ENCODE results near the gene NUDT16. TPM values are rescaled to one million over a fixed set of nuclear protein-coding genes. Genes with fewer than 3 reads are reported as not detected.

NUDT16 gene
- total and polyA plus RNA-seq, 2 of the 8 experiments (the other 6 are each of a cell fraction or from before 2014, with no cell fraction given): 8.5 to 19.1 TPM

DNA sequence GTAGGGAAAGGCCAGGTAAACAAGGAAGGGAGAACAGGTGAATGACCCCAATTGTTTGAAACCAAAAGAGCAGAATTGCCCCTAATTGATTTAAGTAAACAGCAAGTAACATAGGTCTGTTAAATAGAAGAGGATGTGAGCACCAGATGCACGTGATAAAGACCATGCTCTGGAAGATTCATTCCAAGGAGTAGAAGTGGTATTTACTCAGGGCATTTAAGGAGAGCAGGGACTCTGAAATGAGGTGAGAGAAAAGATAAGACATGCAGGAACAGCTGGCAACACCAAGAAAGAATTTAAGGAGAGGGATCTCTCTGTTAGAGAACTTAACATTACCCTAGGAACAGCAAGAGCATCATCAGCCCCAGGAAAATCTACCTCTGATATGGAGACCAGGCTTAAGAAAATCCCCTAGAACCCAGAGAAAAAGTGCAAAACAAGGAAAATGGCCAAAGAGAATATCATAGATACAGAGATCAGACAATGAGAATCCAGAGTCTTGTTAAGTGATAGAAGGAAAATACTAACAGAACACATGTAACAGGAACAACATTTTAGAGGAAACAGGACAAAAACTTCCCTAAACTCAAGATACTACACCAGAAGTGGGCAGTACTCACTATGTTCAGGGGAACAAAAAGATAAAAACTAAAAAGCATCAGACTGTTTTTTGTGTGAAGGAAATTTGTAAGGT lies 6.4 kb downstream of the NUDT16 start:
- Histone ChIP-seq H3K23ac (ENCODE audit: insufficient read length) (no peak overlapping the region), H2BK15ac (ENCODE audit: low read length) (no peak overlapping the region), H3K4ac (replicated peaks; ENCODE audit: insufficient read length, low read depth, low read length) (no peak overlapping the region), H3K27ac (ENCODE audit: low read depth, low read length) (no peak overlapping the region), H3K4me3 (ENCODE audit: extremely low read depth in 1 of 4, insufficient read depth in 2 of 4, low read depth in 3 of 4, low read length in 4 of 4) (no peak overlapping the region), H3K27me3 (replicated peaks in 1 of 4; ENCODE audit: control insufficient read depth in 3 of 4, extremely low read depth in 1 of 4, insufficient read depth in 3 of 4, low read length in 3 of 4) (no peaks in the 10 kb centered on the region), H2BK120ac (replicated peaks; ENCODE audit: low read depth, low read length) (no peak overlapping the region), H2BK20ac (ENCODE audit: low read length) (no peak overlapping the region), H3K79me1 (ENCODE audit: low read depth, low read length) (no peaks in the 10 kb centered on the region), H3K23me2 (ENCODE audit: low read depth, low read length) (no peaks in the 10 kb centered on the region), H3K18ac (ENCODE audit: extremely low read depth, low read length) (no peak overlapping the region), H3K4me2 (ENCODE audit: insufficient read depth in 1 of 2, low read depth in 2 of 2, low read length in 2 of 2) (no peak overlapping the region), H3K79me2 (ENCODE audit: control insufficient read depth in 1 of 2, insufficient read depth in 2 of 2, low read length in 2 of 2) (peaks cover 0 to under 1% of the 10 kb centered on the region in 2 experiments; a peak in 2 of 4 replicates), H4K20me1 (replicated peaks in 1 of 2; ENCODE audit: control insufficient read depth in 1 of 2, insufficient read depth in 2 of 2, low read length in 2 of 2) (peaks cover 0 to 2% of the 10 kb centered on the region in 2 experiments), H3K9ac (replicated peaks in 1 of 4; ENCODE audit: extremely low read depth in 1 of 4, low read depth in 3 of 4, low read length in 3 of 4) (no peak overlapping the region), H4K91ac (replicated peaks; ENCODE audit: insufficient read length, low read length) (no peak overlapping the region), H4K5ac (ENCODE audit: insufficient read length, low read depth, low read length) (no peak overlapping the region), H3K14ac (ENCODE audit: insufficient read length) (no peak overlapping the region), H2BK5ac (ENCODE audit: low read depth, low read length) (no peak overlapping the region), H4K8ac (ENCODE audit: extremely low read depth, insufficient read depth, low read length) (no peak overlapping the region), H3K4me1 (replicated peaks in 1 of 4; ENCODE audit: control insufficient read depth in 3 of 4, insufficient read depth in 4 of 4, low read length in 3 of 4) (no peaks in the 10 kb centered on the region), H3K56ac (replicated peaks; ENCODE audit: insufficient read length, low read depth, low read length) (no peak overlapping the region), H2AK5ac (ENCODE audit: low read depth, low read length) (no peak overlapping the region), H3K36me3 (ENCODE audit: control insufficient read depth in 2 of 4, insufficient read depth in 4 of 4, low read length in 3 of 4) (peaks cover 0 to 14% (median 0%) of the 10 kb centered on the region in 4 experiments; a peak in 3 of 8 replicates), H3K9me3 (ENCODE audit: insufficient read depth in 2 of 2, low read depth in 1 of 2, low read length in 1 of 2) (no peaks in the 10 kb centered on the region), H2AFZ (ENCODE audit: low read length) (no peak overlapping the region), H2BK12ac (ENCODE audit: low read depth, low read length) (no peak overlapping the region)
- 71% methylated on average over 1 of the region's 1 CpG; no CpG with 5 or more reads in 1 of the 2 experiments for WGBS, 2 experiments (ENCODE audit: extremely low coverage in 1 of 2, insufficient coverage in 1 of 2, insufficient read length in 1 of 2, insufficient replicate concordance in 2 of 2, low coverage in 1 of 2, low lambda C conversion rate in 2 of 2, missing lambda C conversion rate in 1 of 2)
- DNase-seq (ENCODE audit: low read depth in 1 of 2, low spot score in 2 of 2) (no peak), FAIRE-seq (no peak)
- no peak for TF ChIP-seq SP4 (IDR thresholded peaks at IDR 0.05; ENCODE audit: low read length)
- no peak for TF ChIP-seq POLR2AphosphoS5 (IDR thresholded peaks at IDR 0.05; ENCODE audit: low read depth, low read length)
- no peak for TF ChIP-seq CBX5 (IDR thresholded peaks at IDR 0.05; ENCODE audit: low read depth, low read length)
- CTCF ChIA-PET (ENCODE audit: partially characterized antibody): no interaction called here
- POLR2A ChIA-PET (ENCODE audit: partially characterized antibody): interaction anchor here (1.2 kb wide), 2 partner anchors 9 to 11 kb away, joined by 3 to 4 read pairs; no protein-coding TSS in a partner anchor
